B cell (primary cell): ENCODE results near the gene SIAH3.

Source experiments
- EZH2 ChIP-seq: IDR thresholded peaks from 2 replicates; pipeline ENCODE4 v1.6.1; 2012; ENCODE audit warnings: borderline replicate concordance, low read depth, mild to moderate bottlenecking, moderate library complexity, low read length; ENCODE audit not compliant: insufficient read depth, poor library complexity, severe bottlenecking
- TF ChIP-seq, protein P1 (sequence below): fragments of 200-600 bp; IDR thresholded peaks from one replicate; pipeline ENCODE4 v1.8.0; 2022; ENCODE audit warnings: antibody characterized with exemption, mild to moderate bottlenecking

DNA sequence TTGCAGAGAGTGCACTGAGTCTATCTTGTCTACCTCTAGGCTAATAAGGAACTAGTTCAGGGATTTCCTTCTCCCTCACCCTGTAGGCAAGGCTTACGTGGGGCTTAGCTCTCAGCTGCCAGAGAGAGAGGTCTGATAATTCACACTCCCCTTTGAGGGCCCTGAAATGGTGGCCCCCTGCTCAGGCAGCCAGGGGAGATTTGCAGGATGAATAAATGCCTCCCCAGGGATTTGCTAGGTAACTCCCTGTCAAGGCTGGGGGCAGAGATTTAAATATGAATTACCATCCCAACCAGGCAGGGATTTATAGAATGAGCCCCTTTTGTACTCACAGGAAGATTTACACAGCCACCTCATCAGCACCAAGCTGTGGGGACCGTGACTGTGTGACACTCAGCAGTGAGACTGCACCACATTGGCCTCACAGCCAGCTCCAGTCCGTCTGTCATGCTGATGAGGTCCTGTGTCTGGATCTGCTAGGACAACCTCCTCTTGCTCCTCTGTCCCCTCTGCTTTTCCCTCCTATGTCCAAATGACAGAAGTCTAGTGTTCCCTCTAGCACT, 76.1 kb downstream of the SIAH3 start:
- TF ChIP-seq, protein P1, sequence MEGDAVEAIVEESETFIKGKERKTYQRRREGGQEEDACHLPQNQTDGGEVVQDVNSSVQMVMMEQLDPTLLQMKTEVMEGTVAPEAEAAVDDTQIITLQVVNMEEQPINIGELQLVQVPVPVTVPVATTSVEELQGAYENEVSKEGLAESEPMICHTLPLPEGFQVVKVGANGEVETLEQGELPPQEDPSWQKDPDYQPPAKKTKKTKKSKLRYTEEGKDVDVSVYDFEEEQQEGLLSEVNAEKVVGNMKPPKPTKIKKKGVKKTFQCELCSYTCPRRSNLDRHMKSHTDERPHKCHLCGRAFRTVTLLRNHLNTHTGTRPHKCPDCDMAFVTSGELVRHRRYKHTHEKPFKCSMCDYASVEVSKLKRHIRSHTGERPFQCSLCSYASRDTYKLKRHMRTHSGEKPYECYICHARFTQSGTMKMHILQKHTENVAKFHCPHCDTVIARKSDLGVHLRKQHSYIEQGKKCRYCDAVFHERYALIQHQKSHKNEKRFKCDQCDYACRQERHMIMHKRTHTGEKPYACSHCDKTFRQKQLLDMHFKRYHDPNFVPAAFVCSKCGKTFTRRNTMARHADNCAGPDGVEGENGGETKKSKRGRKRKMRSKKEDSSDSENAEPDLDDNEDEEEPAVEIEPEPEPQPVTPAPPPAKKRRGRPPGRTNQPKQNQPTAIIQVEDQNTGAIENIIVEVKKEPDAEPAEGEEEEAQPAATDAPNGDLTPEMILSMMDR = no peak
- no peak for TF ChIP-seq EZH2
